Brain pericyte (primary cell): Measurements from ENCODE around the gene CDK19.
"Not testable (repeated sequence)": the region's sequence is repeated elsewhere in the genome, so short reads cannot be mapped to it uniquely, and the experiment has no call there.

Experiments
- DNase-seq: peaks from one replicate; pipeline ENCODE4 v3.0.0-alpha.2; 2012; ENCODE audit warnings: low read depth, low spot score

The CDK19 gene

DNA sequence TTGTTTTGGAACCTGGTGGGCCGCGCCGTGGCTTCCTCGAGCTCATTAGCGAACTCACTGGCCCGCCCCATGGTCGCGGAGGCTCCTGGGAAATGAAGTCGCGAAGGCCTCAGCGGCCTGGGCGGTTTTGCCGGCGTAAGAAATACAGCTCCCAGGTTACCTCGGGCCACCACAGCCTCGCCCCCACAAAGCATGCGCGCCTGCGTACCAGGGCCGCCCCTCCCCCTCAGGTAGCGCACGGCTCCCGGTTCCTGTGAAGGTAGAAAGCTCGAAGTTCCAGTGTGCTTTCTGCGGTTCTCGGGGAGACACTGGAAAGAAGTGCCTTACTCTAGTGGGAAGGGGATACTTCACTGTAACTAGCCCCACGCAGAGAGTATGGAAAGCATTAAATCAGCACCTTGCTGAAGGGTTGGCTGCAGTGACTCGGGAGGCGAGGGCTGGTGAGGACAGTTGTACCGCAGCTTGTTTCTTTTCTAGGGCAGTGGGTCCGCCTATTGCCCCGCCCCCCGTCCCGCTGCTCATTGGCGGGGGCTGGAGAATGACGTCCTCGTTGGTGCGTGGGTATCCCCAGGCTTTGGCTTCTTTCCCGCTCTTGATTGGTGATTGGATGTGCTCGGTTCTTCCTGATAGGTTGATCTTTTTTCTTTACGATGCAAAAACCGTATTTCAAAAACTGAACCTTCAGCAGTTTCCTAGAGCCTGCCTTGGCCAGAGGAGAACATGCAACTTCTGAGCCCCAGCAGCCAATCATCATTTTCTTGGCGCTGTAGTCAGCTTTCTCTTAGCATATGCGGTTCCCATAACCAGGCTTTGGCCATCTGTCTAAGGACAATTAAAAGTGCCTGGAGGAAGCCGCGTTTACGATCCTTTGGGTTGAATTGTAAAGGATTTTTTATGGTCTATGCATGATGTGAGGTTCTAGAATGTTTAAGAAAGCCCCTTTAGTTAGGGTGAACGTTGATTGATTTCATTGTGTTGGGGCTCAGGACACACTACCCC lies at the start of gene CDK19:
Gene CDK19, minus strand, starts transcription at position 59 of the 999 bp plus-strand sequence. CDS start 333 bp downstream, outside the sequence.
- DNase-seq: peak; percentile 95

DNA sequence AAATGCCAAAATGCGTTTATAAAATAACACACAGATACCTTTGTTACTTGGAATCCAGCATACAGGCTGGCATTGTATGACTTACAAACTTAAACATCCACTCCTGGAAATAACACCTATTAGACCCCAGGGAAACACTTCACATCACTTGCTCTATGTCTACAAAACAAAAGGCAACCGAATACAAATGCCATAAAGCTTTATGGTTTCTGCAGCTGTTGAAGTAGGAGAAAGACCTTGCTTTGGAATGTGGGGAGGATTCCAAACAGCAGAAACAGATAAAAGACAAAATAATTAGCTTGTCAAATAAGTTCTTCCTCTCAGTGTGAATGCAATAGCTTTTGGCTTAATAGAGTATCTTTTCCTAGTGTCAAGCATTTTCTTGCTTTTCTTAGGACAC lies 49.6 kb upstream of the CDK19 start:
- no peak for DNase-seq

DNA sequence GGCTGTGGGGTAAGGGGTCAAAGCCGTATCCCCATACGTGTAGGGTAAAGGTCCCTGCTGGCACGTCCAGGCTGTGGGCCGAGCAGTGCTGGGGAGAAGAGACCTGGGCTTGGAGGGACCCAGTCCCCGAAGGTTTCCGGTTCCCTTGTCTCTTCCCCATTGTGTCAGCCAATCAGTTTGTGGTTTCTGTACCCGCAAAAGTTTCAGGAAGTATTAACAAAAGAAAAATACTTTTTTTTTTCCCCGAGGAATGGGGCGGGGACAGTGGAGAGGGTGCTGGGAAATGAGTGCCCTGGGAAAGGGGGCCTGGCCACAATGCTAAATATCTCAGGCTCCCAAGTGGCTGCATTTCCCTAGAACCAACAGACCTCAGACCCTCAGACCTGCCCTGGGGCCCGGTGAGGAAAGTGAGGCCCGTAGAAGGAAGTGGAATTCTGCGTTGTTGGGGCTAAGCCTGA lies 44.1 kb upstream of the CDK19 start:
- no peak for DNase-seq

DNA sequence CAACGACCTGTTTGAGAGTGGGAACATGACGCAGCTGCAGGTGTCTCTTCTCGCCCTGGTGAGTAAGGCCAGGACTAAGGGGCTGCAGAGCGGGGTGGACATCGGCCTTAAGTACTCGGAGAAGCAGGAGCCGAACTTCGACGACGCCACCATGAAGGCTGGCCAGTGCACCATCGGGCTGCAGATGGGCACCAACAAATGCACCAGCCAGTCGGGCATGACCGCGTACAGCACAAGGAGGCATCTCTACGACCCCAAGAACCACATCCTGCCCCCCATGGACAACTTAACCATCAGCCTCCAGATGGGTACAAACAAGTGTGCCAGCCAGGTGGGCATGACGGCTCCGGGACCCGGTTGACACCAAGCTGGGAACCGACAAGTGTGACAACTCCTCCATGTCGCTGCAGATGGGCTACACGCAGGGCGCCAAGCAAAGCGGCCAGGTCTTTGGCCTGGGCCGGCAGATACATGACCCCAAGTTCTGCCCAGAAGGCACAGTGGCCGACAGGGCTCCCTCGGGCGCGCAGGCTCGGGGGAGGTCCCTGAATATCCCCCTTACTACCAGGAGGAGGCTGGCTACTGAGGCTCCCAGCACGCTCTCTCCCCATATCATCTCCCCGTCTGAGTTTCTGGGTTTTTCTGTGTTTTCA lies 43.4 kb upstream of the CDK19 start:
- DNase-seq: no peak

DNA sequence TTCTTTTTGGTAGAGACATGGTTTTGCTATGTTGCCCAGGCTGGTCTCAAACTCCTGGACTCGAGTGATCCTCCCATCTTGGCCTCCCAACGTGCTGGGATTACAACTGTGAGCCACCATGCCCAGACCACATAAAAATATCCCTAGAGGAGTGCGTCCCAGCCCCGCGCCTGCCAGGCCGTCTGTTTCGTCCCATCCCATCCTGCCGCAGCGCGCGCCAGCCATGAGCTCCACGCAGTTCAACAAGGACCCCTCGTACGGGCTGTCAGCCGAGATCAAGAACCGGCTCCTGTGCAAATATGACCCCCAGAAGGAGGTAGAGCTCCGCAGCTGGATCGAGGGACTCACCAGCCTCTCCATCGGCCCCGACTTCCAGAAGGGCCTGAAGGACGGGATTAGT lies 42.7 kb upstream of the CDK19 start:
- no peak for DNase-seq

DNA sequence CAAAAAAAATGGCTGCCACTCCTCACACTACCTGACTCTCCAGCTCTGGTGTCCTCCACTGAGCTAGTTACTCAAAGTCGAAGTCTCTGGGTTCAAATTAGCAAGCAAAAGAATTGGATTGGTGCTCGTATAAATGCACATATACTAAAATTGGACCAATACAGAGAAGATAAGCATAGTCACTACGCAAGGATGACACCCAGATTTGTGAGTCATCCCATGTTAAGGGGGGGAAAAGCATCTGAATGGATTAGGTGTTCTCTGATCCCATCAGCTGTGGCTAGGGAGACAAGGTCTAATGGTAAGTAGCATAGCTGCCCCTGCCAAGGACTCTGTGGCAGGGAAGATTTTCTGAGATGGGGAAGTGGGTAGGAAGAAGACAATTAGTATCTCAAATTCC lies 41.0 kb upstream of the CDK19 start:
- DNase-seq: no peak

DNA sequence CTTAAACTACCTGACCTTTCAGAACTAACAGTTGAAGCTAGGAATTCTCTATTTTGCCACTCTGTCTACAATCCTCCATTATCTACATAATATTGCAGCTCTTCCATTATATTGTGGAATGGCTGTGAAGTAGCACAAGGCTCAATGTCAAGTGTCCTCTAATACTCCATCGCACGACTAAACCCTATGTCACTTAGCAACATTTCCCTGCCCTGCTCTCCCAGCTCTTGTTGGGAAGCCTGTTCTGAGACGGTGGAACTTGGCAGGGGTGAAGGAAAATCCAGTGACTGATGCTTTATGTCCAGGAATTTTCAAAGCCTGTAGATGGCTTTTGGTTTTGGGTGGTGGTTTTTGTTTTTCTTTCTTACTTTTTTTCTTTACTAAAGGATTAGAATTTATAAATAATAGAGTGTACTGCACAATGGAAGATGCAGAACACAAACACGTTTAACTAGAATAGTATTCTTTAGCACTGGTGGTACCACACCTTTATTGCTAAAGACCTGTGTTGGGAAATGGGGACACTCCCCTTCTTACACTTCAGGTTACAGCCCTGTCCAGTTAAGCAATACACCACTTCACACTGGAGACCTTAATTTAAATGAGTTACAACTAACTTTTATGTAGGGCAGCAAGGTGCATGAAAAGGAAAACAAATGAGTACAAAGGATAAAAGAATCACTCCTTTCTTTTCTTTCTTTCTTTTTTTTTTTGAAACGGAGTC lies 38.6 kb upstream of the CDK19 start:
- DNase-seq: no peak

DNA sequence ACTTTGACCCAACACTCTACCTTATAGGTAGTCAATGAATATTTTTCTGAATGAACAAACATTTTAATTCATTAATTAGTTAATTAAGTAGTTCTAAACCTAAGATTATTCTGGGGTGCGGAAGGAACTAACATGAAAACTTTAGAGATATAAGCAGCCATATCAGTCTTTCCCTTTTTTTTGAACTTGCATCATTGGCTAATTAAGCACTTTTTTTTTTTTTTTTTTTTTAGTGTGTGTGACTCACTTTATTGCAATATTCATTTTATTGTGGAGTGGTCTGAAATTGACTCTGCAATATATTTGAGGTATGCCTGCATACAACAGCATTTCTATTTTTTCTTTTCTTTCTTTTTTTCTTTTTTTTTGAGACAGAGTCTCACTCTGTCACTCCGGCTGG lies 37.5 kb upstream of the CDK19 start:
- no peak for DNase-seq

DNA sequence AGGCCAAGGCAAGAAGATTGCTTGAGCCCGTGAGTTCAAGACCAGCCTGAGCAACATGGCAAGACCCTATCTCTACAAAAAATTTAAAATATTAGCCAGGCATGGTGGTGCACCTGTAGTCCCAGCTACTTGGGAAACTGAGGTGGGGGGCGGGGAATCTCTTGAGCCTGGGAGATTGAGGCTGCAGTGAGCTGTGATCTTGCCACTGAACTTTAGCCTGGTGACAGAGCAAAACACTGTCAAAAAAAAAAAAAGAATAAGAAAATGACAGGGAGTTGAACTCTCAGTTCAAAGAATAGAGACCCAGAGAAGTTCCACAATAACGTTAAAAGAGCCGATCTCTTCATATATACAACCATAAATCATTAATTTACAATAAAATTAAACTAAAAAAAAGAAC lies 34.5 kb upstream of the CDK19 start:
- no peak for DNase-seq

DNA sequence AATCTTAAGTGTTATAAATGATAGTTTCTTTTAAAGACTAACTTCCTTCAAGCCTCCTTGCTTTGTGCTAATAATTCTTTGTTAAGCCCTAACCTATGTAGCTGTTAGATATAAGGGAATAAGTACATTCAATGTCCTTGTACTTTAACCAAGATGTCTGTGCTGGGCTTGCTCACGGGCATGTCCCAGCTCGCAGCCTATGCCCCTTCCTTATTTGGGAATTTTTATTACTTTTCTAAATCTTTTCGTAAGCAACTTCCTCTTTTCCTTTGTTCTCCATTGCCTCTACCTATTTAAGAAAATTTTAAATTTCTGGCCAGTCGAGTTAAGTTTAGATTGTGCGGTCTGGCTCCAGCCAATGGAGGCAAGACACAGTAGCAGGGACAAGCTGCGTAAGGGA lies 26.0 kb upstream of the CDK19 start:
- DNase-seq: no peak

DNA sequence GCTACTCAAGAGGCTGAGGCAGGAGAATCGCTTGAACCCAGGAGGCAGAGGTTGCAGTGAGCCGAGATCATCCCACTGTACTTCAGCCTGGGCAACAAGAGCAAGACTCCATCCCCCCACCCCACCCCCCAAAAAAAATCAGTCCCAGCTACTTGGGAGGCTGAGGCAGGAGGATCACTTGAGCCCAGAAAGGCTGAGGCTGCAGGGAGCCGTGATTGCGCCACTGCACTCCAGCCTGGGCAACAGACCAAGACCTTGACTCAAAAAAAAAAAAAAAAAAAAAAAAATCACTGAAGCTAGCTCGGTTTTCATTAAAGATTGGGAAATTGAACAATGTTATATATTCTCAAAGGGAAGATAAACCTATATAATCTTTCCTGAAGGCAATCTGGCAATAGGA lies 20.5 kb upstream of the CDK19 start:
- not testable (repeated sequence) for DNase-seq

DNA sequence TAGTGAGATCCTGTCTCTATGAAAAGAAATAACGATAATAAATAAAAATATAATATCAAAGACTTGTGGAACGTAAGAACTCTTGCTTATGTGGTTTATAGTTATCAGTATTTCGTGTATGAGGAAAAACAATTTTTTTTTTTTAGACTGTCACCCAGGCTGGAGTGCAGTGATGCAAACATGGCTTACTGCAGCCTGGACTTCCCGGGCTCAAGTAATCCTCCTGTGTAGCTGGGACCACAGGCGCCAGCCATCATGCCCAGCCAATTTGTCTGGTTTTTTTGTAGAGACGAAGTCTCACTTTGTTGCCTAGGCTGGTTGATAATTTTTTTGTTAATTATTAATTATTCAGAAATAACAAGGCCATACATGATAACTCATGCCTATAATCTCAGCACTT lies 18.6 kb upstream of the CDK19 start:
- no peak for DNase-seq

DNA sequence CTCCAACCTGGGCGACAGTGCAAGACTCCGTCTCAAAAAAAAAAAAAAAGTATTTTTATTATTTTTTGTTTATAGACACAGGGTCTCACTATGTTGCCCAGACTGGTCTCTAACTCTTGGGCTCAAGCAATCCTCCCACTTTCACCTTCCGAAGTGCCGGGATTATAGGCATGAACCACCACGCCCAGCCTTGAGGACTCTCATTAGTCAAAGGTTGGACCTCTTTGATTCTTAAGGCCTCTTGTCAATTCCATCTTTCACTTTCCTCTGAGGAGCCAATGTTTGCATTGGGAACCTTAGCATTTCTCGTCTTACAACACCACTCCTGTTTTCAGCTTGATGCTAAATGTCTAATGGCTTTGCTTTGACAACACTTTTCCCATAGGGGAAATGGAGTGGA lies 16.1 kb upstream of the CDK19 start:
- DNase-seq: no peak

DNA sequence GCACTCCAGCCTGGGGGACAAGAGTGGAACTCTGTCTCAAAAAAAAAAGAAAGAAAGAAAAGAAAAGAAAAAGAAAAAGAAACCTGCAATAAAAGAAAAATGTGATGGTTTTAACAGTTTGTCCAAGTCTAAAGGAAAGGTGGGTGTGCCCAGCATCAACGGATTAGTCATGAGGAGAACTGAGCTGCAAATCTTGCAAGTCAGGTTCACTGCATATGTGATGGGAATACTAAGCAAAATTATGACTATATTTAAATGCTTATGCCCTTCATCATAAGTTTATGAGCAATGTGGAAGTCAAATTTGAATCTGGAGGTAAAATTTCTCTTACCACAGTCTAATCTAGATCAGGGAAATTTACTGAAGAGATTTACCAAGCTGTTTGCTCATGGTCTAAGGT lies 13.1 kb upstream of the CDK19 start:
- no peak for DNase-seq

DNA sequence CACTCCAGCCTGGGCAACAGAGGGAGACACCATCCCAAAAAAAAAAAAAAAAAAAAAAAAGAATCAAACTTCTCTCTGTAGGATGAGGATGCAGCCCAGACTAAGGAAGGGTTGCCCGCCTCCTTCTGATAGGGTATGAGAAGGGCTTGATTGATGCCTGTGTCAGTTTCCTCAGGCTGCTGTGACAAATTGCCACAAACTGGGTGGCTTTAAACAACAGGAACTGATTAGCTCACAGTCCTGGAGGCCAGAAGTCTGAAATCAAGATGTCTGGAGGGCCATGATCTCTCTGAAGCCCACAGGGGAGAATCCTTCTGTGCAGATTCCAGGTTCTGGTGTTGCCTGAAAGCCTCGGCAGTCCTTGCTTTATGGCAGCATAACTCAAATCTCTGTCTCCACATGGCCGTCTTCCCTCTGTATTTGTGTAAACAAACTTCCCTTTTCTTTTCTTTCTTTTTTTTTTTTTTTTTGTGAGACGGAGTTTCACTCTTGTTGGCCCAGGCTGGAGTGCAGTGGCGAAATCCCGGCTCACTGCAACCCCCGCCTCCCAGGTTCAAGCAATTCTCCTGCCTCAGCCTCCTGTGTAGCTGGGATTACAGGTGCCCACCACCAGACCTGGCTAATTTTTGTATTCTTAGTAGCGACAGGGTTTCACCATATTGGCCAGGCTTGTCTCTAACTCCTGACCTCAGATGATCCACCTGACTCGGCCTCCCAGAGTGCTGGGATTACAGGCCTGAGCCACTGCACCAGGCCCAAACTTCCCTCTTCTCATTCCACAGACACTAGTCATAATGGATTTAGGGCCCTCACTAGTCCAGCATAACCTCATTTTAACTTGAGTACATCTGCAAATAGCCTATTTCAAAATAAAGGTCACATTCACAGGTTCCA lies 11.2 kb upstream of the CDK19 start:
- no peak for DNase-seq

DNA sequence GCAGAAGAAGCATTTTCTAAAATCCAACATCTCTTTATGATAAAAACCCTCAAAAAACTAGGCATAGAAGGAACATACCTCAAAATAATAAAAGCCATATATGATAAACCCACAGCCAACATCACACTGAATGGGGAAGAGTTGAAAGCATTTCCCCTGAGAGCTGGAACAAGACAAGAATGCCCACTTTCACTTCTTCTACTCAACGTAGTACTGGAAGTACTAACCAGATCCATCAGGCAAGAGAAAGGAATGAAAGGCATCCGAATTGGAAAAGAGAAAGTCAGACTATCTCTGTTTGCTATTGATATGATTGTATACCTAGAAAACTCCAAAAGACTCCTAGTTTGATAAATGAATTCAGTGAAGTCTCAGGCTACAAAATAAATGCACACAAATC lies 7.9 kb upstream of the CDK19 start:
- DNase-seq: no peak

DNA sequence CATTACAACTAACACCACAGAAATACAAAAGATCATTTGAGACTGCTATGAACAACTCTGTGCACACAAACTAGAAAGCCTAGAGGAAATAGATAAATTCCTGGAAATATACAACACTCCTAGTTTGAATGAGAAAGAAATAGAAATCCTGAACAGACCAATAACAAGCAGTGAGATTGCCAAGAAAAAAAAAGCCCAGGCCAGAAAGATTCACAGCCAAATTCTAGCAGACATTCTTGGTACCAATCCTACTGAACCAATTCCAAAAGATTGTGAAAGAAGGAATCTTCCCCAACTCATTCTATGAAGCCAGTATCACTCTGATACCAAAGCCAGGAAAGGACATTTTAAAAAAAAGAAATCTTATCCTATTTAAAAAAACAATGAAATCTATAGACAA lies 7.0 kb upstream of the CDK19 start:
- DNase-seq: no peak

DNA sequence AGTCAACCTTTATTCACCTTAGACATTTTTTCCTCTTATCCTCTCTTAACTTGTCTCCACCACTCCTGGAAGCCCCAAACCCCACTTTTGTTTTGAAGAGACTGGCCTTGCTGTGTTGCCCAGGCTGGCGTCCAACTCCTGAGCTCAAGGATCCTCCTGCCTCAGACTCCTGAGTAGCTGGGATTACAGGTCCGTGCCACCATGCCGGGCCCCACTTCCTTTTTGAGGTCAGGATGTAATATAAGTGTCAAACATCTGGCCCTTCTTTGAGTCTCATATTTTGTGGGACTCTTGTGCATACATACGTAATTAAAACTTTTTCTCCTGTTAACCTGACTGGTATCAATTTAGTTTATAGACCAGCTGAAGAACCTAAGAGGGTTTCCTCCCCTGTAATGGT lies 1.4 kb upstream of the CDK19 start:
- no peak for DNase-seq

DNA sequence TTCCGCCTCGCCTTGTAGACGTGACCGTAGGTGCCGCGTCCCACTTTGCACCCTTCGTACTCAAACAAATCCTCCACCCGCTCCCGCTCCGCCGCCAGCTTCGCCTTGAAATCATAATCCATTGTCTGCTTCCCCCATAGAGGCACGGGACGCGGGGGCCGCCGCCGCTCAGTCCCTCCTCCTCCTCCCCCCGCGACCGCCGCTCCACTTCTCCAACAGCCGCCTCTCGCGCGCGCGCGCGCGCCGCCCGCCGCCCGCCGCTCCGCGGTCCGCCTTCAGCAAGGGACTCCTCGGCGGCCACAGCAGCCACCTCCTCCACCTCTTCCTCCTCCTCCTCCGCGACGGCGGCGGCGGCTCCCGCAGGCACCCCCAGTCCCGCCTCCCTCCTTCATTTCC lies 256 bp downstream of the CDK19 start:
- DNase-seq: peak; percentile 39

DNA sequence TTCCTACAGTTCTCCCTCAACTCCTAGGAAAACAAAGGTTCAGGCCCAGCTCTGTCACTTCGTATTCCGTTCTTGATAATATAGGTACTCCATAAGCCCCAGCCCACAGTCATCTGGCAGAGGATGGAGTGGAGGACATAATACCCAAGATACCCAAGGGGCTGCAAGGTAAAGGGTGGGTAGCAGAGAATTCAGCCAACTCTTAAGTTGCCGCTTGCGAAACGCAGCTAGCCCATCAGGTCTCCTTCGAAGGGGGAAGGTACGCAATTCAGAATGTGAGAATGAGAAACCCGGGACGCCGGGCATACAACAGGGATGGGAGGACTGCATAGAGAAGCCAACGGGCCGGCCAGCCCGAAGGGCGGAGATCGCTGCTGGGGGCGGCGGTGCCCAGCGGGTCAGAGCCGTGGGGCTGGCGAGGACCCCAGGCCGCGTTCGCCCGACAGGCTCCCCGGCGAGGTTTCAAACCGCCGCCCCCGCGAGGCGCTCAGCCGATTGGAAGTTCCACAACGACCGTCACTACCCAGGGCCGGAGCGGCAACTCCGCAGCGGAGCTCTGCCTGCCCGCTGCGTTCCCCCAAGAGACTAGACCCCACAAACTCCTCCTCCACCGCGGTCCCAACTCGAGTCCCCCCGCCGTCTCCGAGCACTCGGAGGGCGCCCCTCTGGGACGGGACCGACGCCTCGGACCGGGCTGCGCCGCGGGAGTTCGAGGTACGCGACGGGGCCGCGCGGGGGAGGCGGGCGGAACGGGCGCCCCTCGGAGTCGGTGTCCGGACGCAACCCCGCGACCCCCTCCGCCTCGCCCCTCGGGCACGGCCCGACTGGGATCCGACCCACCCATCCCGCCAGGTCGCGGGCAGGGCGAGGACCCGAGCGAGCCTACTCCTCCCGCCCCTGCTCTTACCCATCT lies 911 bp downstream of the CDK19 start:
- no peak for DNase-seq
